GM18868 (cell line): ENCODE measurements around the gene MYMK.

Experiments
- ATAC-seq: cut with Tn5 transposase; IDR thresholded peaks from one replicate; pipeline ENCODE4 v1.9.1; 2021; ENCODE audit warnings: mild to moderate bottlenecking, moderate library complexity; ENCODE audit not compliant: unreplicated experiment

The MYMK gene

GRCh38 chr9:133471551-133472276 lies 53.0 kb downstream of the MYMK start:
- no peak for ATAC-seq

- no peak for ATAC-seq
Observed at GRCh38 chr9:133470988-133471387, 53.8 kb downstream of the MYMK start.

GRCh38 chr9:133470427-133470924 lies 54.3 kb downstream of the MYMK start:
- no peak for ATAC-seq

GRCh38 chr9:133468777-133469421 lies 55.9 kb downstream of the MYMK start:
- ATAC-seq = no peak

- ATAC-seq = no peak
Observed at GRCh38 chr9:133468374-133468773, 56.4 kb downstream of the MYMK start.

GRCh38 chr9:133467101-133467500 lies 57.7 kb downstream of the MYMK start:
- no peak for ATAC-seq

GRCh38 chr9:133465984-133466383 lies 58.8 kb downstream of the MYMK start:
- no peak for ATAC-seq

GRCh38 chr9:133464638-133465037 lies 60.1 kb downstream of the MYMK start:
- no peak for ATAC-seq
